HFF-Myc (cell line): ENCODE measurements around the gene TDRD7.

Experiments
- DNase-seq: peaks from one replicate; pipeline ENCODE4 v3.0.0-alpha.2; 2011; ENCODE audit warnings: low read depth; ENCODE audit errors: extremely low read depth
- H3K4me3 ChIP-seq: replicated peaks from 2 replicates; pipeline ENCODE4 v1.5.1; 2011; ENCODE audit warnings: low read depth, mild to moderate bottlenecking, control low read depth, low read length
- CTCF ChIP-seq: IDR thresholded peaks from 2 replicates; pipeline ENCODE4 v1.5.1; 2012; ENCODE audit warnings: mild to moderate bottlenecking, low read depth, low read length, control low read depth; ENCODE audit errors: missing control alignments

The TDRD7 gene

GRCh38 chr9:97500263-97500662 is 88.4 kb downstream of the TDRD7 start:
- TF ChIP-seq CTCF: no peak
- H3K4me3 ChIP-seq: no peak overlapping the region
- no peak for DNase-seq

- no peak for DNase-seq
- H3K4me3 ChIP-seq: no peak overlapping the region
- TF ChIP-seq CTCF: no peak
Measured at GRCh38 chr9:97500765-97501176, 88.9 kb downstream of the TDRD7 start.

DNA sequence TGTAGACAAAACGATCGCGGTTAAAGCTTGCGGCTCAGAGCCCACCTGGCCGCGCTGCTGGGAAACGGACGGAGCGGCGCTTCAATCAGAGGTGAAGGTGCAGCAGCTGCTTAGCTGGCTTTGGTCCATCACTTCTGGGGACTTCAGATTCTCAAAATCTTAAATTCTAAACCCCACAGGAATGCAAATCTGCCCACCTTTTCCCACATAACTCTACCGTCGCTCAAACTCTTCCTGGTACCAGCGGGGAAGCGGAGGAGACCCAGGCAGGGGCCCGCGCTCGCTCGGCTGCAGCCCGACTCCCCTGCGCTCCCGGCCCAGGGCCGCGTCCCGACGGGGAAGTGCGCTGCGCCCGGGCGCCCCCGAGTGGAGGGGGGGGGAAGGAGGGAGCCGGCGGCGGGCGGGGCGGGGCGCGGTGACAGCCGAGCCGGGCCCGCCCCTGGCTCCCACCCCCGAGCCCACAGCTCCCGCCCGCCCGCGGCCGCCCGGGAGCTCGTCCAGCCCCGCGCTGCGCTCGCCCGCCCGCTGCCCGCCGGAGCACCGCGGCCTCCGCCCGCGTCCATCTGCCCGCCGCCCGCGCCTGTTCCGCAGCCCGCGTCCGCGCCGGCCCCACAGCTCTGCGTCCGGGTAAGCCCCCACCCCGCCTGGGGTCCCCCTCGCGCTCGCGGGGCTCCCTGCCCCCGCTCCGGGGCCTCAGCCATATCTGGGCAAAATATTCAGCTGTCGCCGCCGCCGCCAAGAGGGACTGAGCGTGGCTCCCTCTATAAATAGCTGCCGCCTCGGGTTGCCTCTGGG is 89.5 kb downstream of the TDRD7 start, which contains the start of gene TMOD1:
Gene TMOD1 (plus strand): TSS at position 490 of the 795 bp plus-strand sequence. CDS start 22,523 bp downstream, outside the sequence.
- DNase-seq: no peak
- no peak for TF ChIP-seq CTCF
- peak within 1 kb of the TSS; percentile 44 for H3K4me3 ChIP-seq

GRCh38 chr9:97501972-97502221 is 90.0 kb downstream of the TDRD7 start:
- no peak for TF ChIP-seq CTCF
- no peak for DNase-seq
- peak overlapping the region; percentile 44 for H3K4me3 ChIP-seq

GRCh38 chr9:97502222-97502983 is 90.5 kb downstream of the TDRD7 start:
- TF ChIP-seq CTCF: no peak
- peak overlapping the region; percentile 44 for H3K4me3 ChIP-seq
- no peak for DNase-seq

- H3K4me3 ChIP-seq: no peak overlapping the region
- no peak for TF ChIP-seq CTCF
- DNase-seq: no peak
Measured at GRCh38 chr9:97502984-97503861, 91.3 kb downstream of the TDRD7 start.
